Activated CD8-positive, alpha-beta memory T cell treated with anti-CD3 and anti-CD28 coated beads, Interleukin-2, amount 10 ng/mL, durations not matched to agents 7 days and 5 days (primary cell): ENCODE measurements around the gene PPM1H. TPM values are rescaled to one million over a fixed set of nuclear protein-coding genes. Genes with fewer than 3 reads are reported as not detected.

Experiments
- ATAC-seq: fragments of 150-1000 bp; cut with Tn5 transposase; one replicate; pipeline ENCODE4 v1.10.0; 2021; ENCODE audit warnings: moderate library complexity
- CTCF ChIA-PET: fragments of 350-600 bp; sonication (Branson Sonifier 250); formaldehyde crosslinking; loops from one replicate; lab custom pipeline; 2021; ENCODE audit warnings: antibody characterized with exemption; lab: Charles Lee
- DNase-seq: peaks from one replicate; pipeline ENCODE4 v3.0.0-alpha.2; 2020
- H3K27ac Mint-ChIP-seq: one replicate; pipeline ENCODE4 v1.8.0; 2021; ENCODE audit warnings: mild to moderate bottlenecking, mixed read lengths
- H3K27me3 Mint-ChIP-seq: one replicate; pipeline ENCODE4 v1.8.0; 2021; ENCODE audit warnings: mixed read lengths
- H3K36me3 Mint-ChIP-seq: one replicate; pipeline ENCODE4 v1.8.0; 2021; ENCODE audit warnings: mild to moderate bottlenecking, mixed read lengths
- H3K4me1 Mint-ChIP-seq: one replicate; pipeline ENCODE4 v1.8.0; 2021; ENCODE audit warnings: mixed read lengths
- H3K4me3 Mint-ChIP-seq: one replicate; pipeline ENCODE4 v1.8.0; 2021; ENCODE audit warnings: mild to moderate bottlenecking, moderate library complexity, mixed read lengths
- H3K9me3 Mint-ChIP-seq: one replicate; pipeline ENCODE4 v1.8.0; 2022; ENCODE audit warnings: low read depth, mixed read lengths
- total RNA-seq, 2 experiments: library from RNA; stranded (reverse); gene quantifications; one replicate each; pipeline ENCODE4 v1.2.3, GENCODE V29; 2021

The PPM1H gene
- total RNA-seq, 2 experiments from 2014 or later, result 0.32 to 0.68 TPM

- H3K36me3 Mint-ChIP-seq, result no peaks in the 10 kb centered on the region
- peaks cover 8% of the 10 kb centered on the region for H3K4me1 Mint-ChIP-seq
- no peak overlapping the region for H3K4me3 Mint-ChIP-seq
- CTCF ChIA-PET, result interaction anchor here (1.5 to 8.3 kb wide), 7 partner anchors 7 to 364 kb away, joined by 3 to 116 read pairs (median 7); no protein-coding TSS in a partner anchor
- H3K9me3 Mint-ChIP-seq, result no peaks in the 10 kb centered on the region
- H3K27ac Mint-ChIP-seq, result no peak overlapping the region
- ATAC-seq (no peak), DNase-seq (no peak)
- peaks cover 31% of the 10 kb centered on the region for H3K27me3 Mint-ChIP-seq
Measured at GRCh38 chr12:62800707-62801400, 134.1 kb downstream of the PPM1H start.

- H3K9me3 Mint-ChIP-seq, result no peaks in the 10 kb centered on the region
- no peaks in the 10 kb centered on the region for H3K36me3 Mint-ChIP-seq
- H3K27me3 Mint-ChIP-seq, result peaks cover 26% of the 10 kb centered on the region
- H3K27ac Mint-ChIP-seq, result no peak overlapping the region
- CTCF ChIA-PET, result interaction anchor here (0.6 to 8.3 kb wide), 19 partner anchors 8 to 393 kb away, joined by 3 to 116 read pairs (median 4); no protein-coding TSS in a partner anchor
- H3K4me3 Mint-ChIP-seq, result no peak overlapping the region
- ATAC-seq (no peak), DNase-seq (no peak)
- H3K4me1 Mint-ChIP-seq, result no peaks in the 10 kb centered on the region
Measured at GRCh38 chr12:62799766-62800406, 135.1 kb downstream of the PPM1H start.

GRCh38 chr12:62799126-62799736, 135.7 kb downstream of the PPM1H start:
- peaks cover 26% of the 10 kb centered on the region for H3K27me3 Mint-ChIP-seq
- H3K36me3 Mint-ChIP-seq, result no peaks in the 10 kb centered on the region
- no peaks in the 10 kb centered on the region for H3K9me3 Mint-ChIP-seq
- CTCF ChIA-PET, result interaction anchor here (0.6 to 8.3 kb wide), 22 partner anchors 8 to 392 kb away, joined by 3 to 116 read pairs (median 4); no protein-coding TSS in a partner anchor
- no peak overlapping the region for H3K27ac Mint-ChIP-seq
- ATAC-seq (peak; percentile 75), DNase-seq (peak; percentile 72)
- no peaks in the 10 kb centered on the region for H3K4me1 Mint-ChIP-seq
- H3K4me3 Mint-ChIP-seq, result no peak overlapping the region

GRCh38 chr12:62794218-62794583, 140.7 kb downstream of the PPM1H start:
- Mint-ChIP-seq H3K36me3 (no peaks in the 10 kb centered on the region), H3K4me1 (peaks cover 3% of the 10 kb centered on the region), H3K4me3 (no peak overlapping the region), H3K27me3 (peaks cover 28% of the 10 kb centered on the region), H3K9me3 (no peaks in the 10 kb centered on the region), H3K27ac (no peak overlapping the region)
- ATAC-seq (no peak), DNase-seq (no peak)
- CTCF ChIA-PET, result interaction anchor here (0.8 to 8.3 kb wide), 33 partner anchors 8 to 400 kb away, joined by 3 to 116 read pairs (median 4); no protein-coding TSS in a partner anchor

GRCh38 chr12:62793256-62794217, 141.4 kb downstream of the PPM1H start:
- CTCF ChIA-PET, result interaction anchor here (0.8 to 8.3 kb wide), 33 partner anchors 8 to 399 kb away, joined by 3 to 116 read pairs (median 4); no protein-coding TSS in a partner anchor
- no peaks in the 10 kb centered on the region for H3K36me3 Mint-ChIP-seq
- no peak overlapping the region for H3K4me3 Mint-ChIP-seq
- peaks cover 27% of the 10 kb centered on the region for H3K27me3 Mint-ChIP-seq
- H3K27ac Mint-ChIP-seq, result no peak overlapping the region
- peak; percentile 60 for ATAC-seq
- DNase-seq, result peak; percentile 75
- no peaks in the 10 kb centered on the region for H3K9me3 Mint-ChIP-seq
- H3K4me1 Mint-ChIP-seq, result peaks cover 3% of the 10 kb centered on the region

- H3K27ac Mint-ChIP-seq, result no peak overlapping the region
- DNase-seq, result no peak
- no peak overlapping the region for H3K4me3 Mint-ChIP-seq
- no peaks in the 10 kb centered on the region for H3K9me3 Mint-ChIP-seq
- H3K36me3 Mint-ChIP-seq, result no peaks in the 10 kb centered on the region
- H3K4me1 Mint-ChIP-seq, result peaks cover 3% of the 10 kb centered on the region
- CTCF ChIA-PET, result interaction anchor here (1.0 to 1.1 kb wide), 2 partner anchors 211 to 354 kb away, joined by 3 to 5 read pairs; no protein-coding TSS in a partner anchor
- no peak for ATAC-seq
- peaks cover 24% of the 10 kb centered on the region for H3K27me3 Mint-ChIP-seq
Measured at GRCh38 chr12:62792236-62792870, 142.6 kb downstream of the PPM1H start.

- H3K4me1 Mint-ChIP-seq, result peaks cover 16% of the 10 kb centered on the region
- DNase-seq (no peak), ATAC-seq (no peak)
- H3K4me3 Mint-ChIP-seq, result no peak overlapping the region
- no peaks in the 10 kb centered on the region for H3K36me3 Mint-ChIP-seq
- no peaks in the 10 kb centered on the region for H3K9me3 Mint-ChIP-seq
- peaks cover 16% of the 10 kb centered on the region for H3K27me3 Mint-ChIP-seq
- H3K27ac Mint-ChIP-seq, result no peak overlapping the region
- CTCF ChIA-PET, result interaction anchor here (1.3 to 1.8 kb wide), 2 partner anchors 10 to 354 kb away, joined by 3 to 6 read pairs; no protein-coding TSS in a partner anchor
Measured at GRCh38 chr12:62789851-62790250, 145.1 kb downstream of the PPM1H start.

- CTCF ChIA-PET, result interaction anchor here (1.6 kb wide), 1 partner anchor 12 kb away, joined by 5 read pairs; no protein-coding TSS in a partner anchor
- DNase-seq, result no peak
- Mint-ChIP-seq H3K36me3 (no peaks in the 10 kb centered on the region), H3K27ac (no peak overlapping the region), H3K4me1 (peaks cover 13% of the 10 kb centered on the region), H3K27me3 (peaks cover 12% of the 10 kb centered on the region), H3K9me3 (no peaks in the 10 kb centered on the region), H3K4me3 (no peak overlapping the region)
- no peak for ATAC-seq
Measured at GRCh38 chr12:62787611-62788010, 147.3 kb downstream of the PPM1H start.

GRCh38 chr12:62787023-62787422, 147.9 kb downstream of the PPM1H start:
- ATAC-seq (no peak), DNase-seq (no peak)
- Mint-ChIP-seq H3K36me3 (no peaks in the 10 kb centered on the region), H3K27ac (no peak overlapping the region), H3K4me3 (no peak overlapping the region), H3K9me3 (no peaks in the 10 kb centered on the region), H3K27me3 (peaks cover 8% of the 10 kb centered on the region), H3K4me1 (peaks cover 13% of the 10 kb centered on the region)
- CTCF ChIA-PET, result no interaction called here

- Mint-ChIP-seq H3K27me3 (peaks cover 7% of the 10 kb centered on the region), H3K4me3 (no peak overlapping the region), H3K4me1 (peaks cover 13% of the 10 kb centered on the region), H3K27ac (no peak overlapping the region), H3K36me3 (no peaks in the 10 kb centered on the region), H3K9me3 (no peaks in the 10 kb centered on the region)
- CTCF ChIA-PET, result interaction anchor here (1.1 to 1.2 kb wide), 3 partner anchors 8 to 180 kb away, joined by 3 to 4 read pairs (median 4); no protein-coding TSS in a partner anchor
- DNase-seq (peak; percentile 46), ATAC-seq (peak; percentile 63)
Measured at GRCh38 chr12:62785941-62786559, 148.9 kb downstream of the PPM1H start.

GRCh38 chr12:62784576-62784975, 150.4 kb downstream of the PPM1H start:
- H3K27ac Mint-ChIP-seq, result no peak overlapping the region
- CTCF ChIA-PET, result interaction anchor here (1.3 to 2.9 kb wide), 3 partner anchors 10 to 348 kb away, joined by 4 to 9 read pairs (median 4); no protein-coding TSS in a partner anchor
- no peak for DNase-seq
- H3K9me3 Mint-ChIP-seq, result no peaks in the 10 kb centered on the region
- no peaks in the 10 kb centered on the region for H3K36me3 Mint-ChIP-seq
- ATAC-seq, result no peak
- no peaks in the 10 kb centered on the region for H3K27me3 Mint-ChIP-seq
- H3K4me1 Mint-ChIP-seq, result peaks cover 13% of the 10 kb centered on the region
- no peak overlapping the region for H3K4me3 Mint-ChIP-seq
